HG03045 (cell line): ENCODE data around the gene SULT4A1.
"Not testable (repeated sequence)": the region's sequence is repeated elsewhere in the genome, so short reads cannot be mapped to it uniquely, and the experiment has no call there.

Source experiments
- ATAC-seq: cut with Tn5 transposase; IDR thresholded peaks from one replicate; pipeline ENCODE4 v1.9.1; 2021; ENCODE audit warnings: mild to moderate bottlenecking, moderate library complexity; ENCODE audit not compliant: unreplicated experiment

The SULT4A1 gene

GRCh38 chr22:43862074-43862881 lies at the start of gene SULT4A1:
TSS of gene SULT4A1 (minus strand) at chr22:43862513. CDS start at chr22:43862382, 131 bp downstream.
- ATAC-seq, result no peak

GRCh38 chr22:43911351-43911750 lies 49.0 kb upstream of the SULT4A1 start:
- ATAC-seq, result no peak

- ATAC-seq, result no peak
Measured at GRCh38 chr22:43910178-43910695, 47.9 kb upstream of the SULT4A1 start.

GRCh38 chr22:43909708-43910107 lies 47.4 kb upstream of the SULT4A1 start:
- no peak for ATAC-seq

GRCh38 chr22:43905681-43906080 lies 43.4 kb upstream of the SULT4A1 start:
- ATAC-seq, result no peak

GRCh38 chr22:43904412-43904811 lies 42.1 kb upstream of the SULT4A1 start:
- not testable (repeated sequence) for ATAC-seq

- not testable (repeated sequence) for ATAC-seq
Measured at GRCh38 chr22:43903033-43903432, 40.7 kb upstream of the SULT4A1 start.

GRCh38 chr22:43901976-43902643 lies 39.8 kb upstream of the SULT4A1 start:
- no peak for ATAC-seq

- ATAC-seq, result no peak
Measured at GRCh38 chr22:43900206-43900605, 37.9 kb upstream of the SULT4A1 start.

GRCh38 chr22:43897751-43898261 lies 35.5 kb upstream of the SULT4A1 start:
- no peak for ATAC-seq

GRCh38 chr22:43895986-43896645 lies 33.8 kb upstream of the SULT4A1 start:
- no peak for ATAC-seq

GRCh38 chr22:43894122-43894521 lies 31.8 kb upstream of the SULT4A1 start:
- ATAC-seq, result no peak

GRCh38 chr22:43893266-43893665 lies 31.0 kb upstream of the SULT4A1 start:
- ATAC-seq, result no peak

GRCh38 chr22:43892183-43892894 lies 30.0 kb upstream of the SULT4A1 start:
- no peak for ATAC-seq

- no peak for ATAC-seq
Measured at GRCh38 chr22:43891360-43892182, 29.3 kb upstream of the SULT4A1 start, which contains the start of gene PNPLA5. TSS of gene PNPLA5 (minus strand) at chr22:43892013. CDS start at chr22:43891880, 133 bp downstream.

- no peak for ATAC-seq
Measured at GRCh38 chr22:43890901-43891331, 28.6 kb upstream of the SULT4A1 start.

- no peak for ATAC-seq
Measured at GRCh38 chr22:43889860-43890253, 27.5 kb upstream of the SULT4A1 start.

GRCh38 chr22:43889201-43889859 lies 27.0 kb upstream of the SULT4A1 start:
- no peak for ATAC-seq

GRCh38 chr22:43888740-43889139 lies 26.4 kb upstream of the SULT4A1 start:
- no peak for ATAC-seq
